ENCODE results near the gene NHLRC4. TPM values are rescaled to one million over a fixed set of nuclear protein-coding genes. Genes with fewer than 3 reads are reported as not detected.

NHLRC4 gene
- total and polyA plus RNA-seq, 2 donors (not counting 1 experiment from before 2014, with no cell fraction given) = 2.2 to 4.2 TPM

- no peaks in the 10 kb centered on the region for H3K9me3 Mint-ChIP-seq (ENCODE audit: insufficient read depth)
- WGBS (ENCODE audit: insufficient coverage) = 93% methylated on average over 33 of the region's 36 CpGs
- H2AFZ ChIP-seq (ENCODE audit: insufficient read depth, low read depth, low read length, poor library complexity, severe bottlenecking) = no peak overlapping the region
These were observed 8.8 kb downstream of the NHLRC4 start for GRCh38 chr16:575354-576196.

More at GRCh38 chr16:575354-576196, 8.8 kb downstream of the NHLRC4 start:
- H3K27me3 Mint-ChIP-seq = no peaks in the 10 kb centered on the region
- no peak overlapping the region for H3K4me3 Mint-ChIP-seq
- ATAC-seq (ENCODE audit: low read depth) (no peak), DNase-seq (no peak)
- H3K9ac ChIP-seq (ENCODE audit: low read length) = no peak overlapping the region
- H4K20me1 ChIP-seq (ENCODE audit: control insufficient read depth, insufficient read depth, low read length, poor library complexity, severe bottlenecking) = no peaks in the 10 kb centered on the region
- intact Hi-C loops (cut with micrococcal nuclease) = no loop called here
- H3K27me3 ChIP-seq (replicated peaks in 1 of 4; ENCODE audit: control extremely low read depth in 1 of 4, control insufficient read depth in 3 of 4, insufficient read depth in 4 of 4, low read length in 3 of 4) = no peaks in the 10 kb centered on the region
- H3K4me3 ChIP-seq (ENCODE audit: control extremely low read depth in 1 of 5, extremely low read depth in 1 of 5, insufficient read depth in 1 of 5, low read depth in 2 of 5, low read length in 4 of 5) = no peak overlapping the region
- peaks cover 0 to 5% of the 10 kb centered on the region in 2 experiments for H3K36me3 ChIP-seq (replicated peaks in 1 of 2; ENCODE audit: control extremely low read depth in 1 of 2, control insufficient read depth in 1 of 2, extremely low read depth in 1 of 2, insufficient read depth in 2 of 2, low read length in 1 of 2)
- peaks cover 3% of the 10 kb centered on the region for H3K79me2 ChIP-seq (ENCODE audit: control insufficient read depth, insufficient read depth, low read length)
- no peak overlapping the region for H3K27ac Mint-ChIP-seq
- H3K4me1 Mint-ChIP-seq = peaks cover 17% of the 10 kb centered on the region
- CTCF ChIA-PET = no interaction called here
- H3K9me3 ChIP-seq (ENCODE audit: control extremely low read depth in 1 of 3, control insufficient read depth in 2 of 3, insufficient read depth in 1 of 3, low read length in 2 of 3) = no peaks in the 10 kb centered on the region
- TF ChIP-seq EZH2 (IDR thresholded peaks at IDR 0.05; ENCODE audit: borderline replicate concordance, insufficient read depth, low read depth, low read length, poor library complexity, severe bottlenecking) (no peak), CTCF (IDR thresholded peaks at IDR 0.05) (no peak)
- H3K27ac ChIP-seq (ENCODE audit: low read length in 2 of 2) = no peak overlapping the region
- peaks cover 5 to 13% of the 10 kb centered on the region in 2 donors for H3K4me1 ChIP-seq (ENCODE audit: control insufficient read depth in 2 of 2, insufficient read depth in 2 of 2, low read length in 2 of 2)
- no peak overlapping the region for H3K4me2 ChIP-seq (replicated peaks; ENCODE audit: low read depth, low read length, poor library complexity, severe bottlenecking)
- POLR2A ChIA-PET = no interaction called here
